GM12891 (cell line): ENCODE results near the gene LRRC8B.

Source experiments
- DNase-seq: peaks from one replicate; pipeline ENCODE4 v3.0.0; 2011; ENCODE audit warnings: low spot score; ENCODE audit not compliant: insufficient read length
- FAIRE-seq: peaks from 2 replicates; lab custom pipeline; 2011; peaks lifted over from hg19 to GRCh38; lab: Jason Lieb, UNC
- PAX5 ChIP-seq: IDR thresholded peaks from 2 replicates; pipeline ENCODE4 v1.6.1; 2011; ENCODE audit warnings: low read length, moderate library complexity, mild to moderate bottlenecking; ENCODE audit not compliant: insufficient read depth, severe bottlenecking
- POLR2A ChIP-seq: IDR thresholded peaks from 2 replicates; pipeline ENCODE4 v1.6.1; 2011; ENCODE audit warnings: low read depth, low read length, control low read depth
- POLR2AphosphoS5 ChIP-seq: IDR thresholded peaks from 2 replicates; pipeline ENCODE4 v1.6.1; 2011; ENCODE audit warnings: low read depth, low read length, control low read depth
- POU2F2 ChIP-seq: IDR thresholded peaks from 2 replicates; pipeline ENCODE4 v1.6.1; 2011; ENCODE audit warnings: low read depth, mild to moderate bottlenecking, control low read depth, low read length, moderate library complexity
- SPI1 ChIP-seq: IDR thresholded peaks from 2 replicates; pipeline ENCODE4 v1.6.1; 2011; ENCODE audit warnings: low read depth, low read length, control low read depth
- TAF1 ChIP-seq: IDR thresholded peaks from 2 replicates; pipeline ENCODE4 v1.6.1; 2011; ENCODE audit warnings: low read depth, low read length, control low read depth

Gene LRRC8B

GRCh38 chr1:89576013-89576412 lies 51.4 kb downstream of the LRRC8B start:
- no peak for FAIRE-seq
- no peak for DNase-seq
- TF ChIP-seq SPI1 = no peak
- no peak for TF ChIP-seq PAX5

- DNase-seq (no peak), FAIRE-seq (no peak)
- TF ChIP-seq POU2F2 (no peak), PAX5 (no peak), TAF1 (no peak), POLR2AphosphoS5 (no peak), POLR2A (no peak), SPI1 (no peak)
Observed at GRCh38 chr1:89578151-89578550, 53.5 kb downstream of the LRRC8B start.

DNA sequence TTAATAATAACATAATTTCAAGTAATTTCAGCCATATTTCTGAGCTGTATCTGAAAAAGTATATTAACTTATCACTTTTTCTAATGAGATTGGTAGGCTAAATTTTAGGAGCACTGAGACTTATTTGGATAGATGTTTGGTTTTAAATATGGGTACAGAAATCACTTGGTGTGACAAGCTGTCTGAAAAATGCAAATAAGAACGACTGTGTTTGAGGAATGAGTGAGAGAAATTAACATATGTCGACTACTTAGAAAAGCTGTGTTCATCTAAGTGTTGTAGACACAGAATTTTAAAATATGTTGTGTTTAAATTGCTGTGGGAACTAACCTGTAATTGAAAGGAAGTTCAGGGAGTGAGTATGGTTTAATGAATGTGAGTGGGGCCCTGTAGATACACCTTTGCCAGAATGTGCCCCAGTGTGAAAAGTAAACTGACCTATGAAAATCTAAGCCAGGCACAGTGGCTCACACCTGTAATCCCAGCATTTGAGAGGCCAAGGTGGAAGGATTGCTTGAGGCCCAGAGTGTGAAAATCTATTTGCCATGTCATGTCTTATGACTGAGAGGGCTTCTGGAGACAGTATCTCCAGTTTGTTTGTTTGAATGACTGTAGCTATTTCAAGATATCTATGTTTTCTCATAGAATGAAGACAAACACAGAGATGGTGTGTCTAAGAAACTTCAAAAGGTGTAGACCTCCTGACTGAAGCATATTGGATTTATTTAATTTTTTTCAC lies 54.5 kb downstream of the LRRC8B start:
- no peak for TF ChIP-seq POLR2A
- TF ChIP-seq POU2F2 = no peak
- no peak for TF ChIP-seq POLR2AphosphoS5
- no peak for TF ChIP-seq PAX5
- TF ChIP-seq TAF1 = no peak
- no peak for TF ChIP-seq SPI1
- peak; percentile 20 for FAIRE-seq

GRCh38 chr1:89580036-89580435 lies 55.4 kb downstream of the LRRC8B start:
- TF ChIP-seq PAX5 (no peak), POU2F2 (no peak), POLR2A (no peak), TAF1 (no peak), SPI1 (no peak), POLR2AphosphoS5 (no peak)
- DNase-seq = no peak
- FAIRE-seq = no peak

More for the DNA sequence above, 54.5 kb downstream of the LRRC8B start:
- no peak for DNase-seq

DNA sequence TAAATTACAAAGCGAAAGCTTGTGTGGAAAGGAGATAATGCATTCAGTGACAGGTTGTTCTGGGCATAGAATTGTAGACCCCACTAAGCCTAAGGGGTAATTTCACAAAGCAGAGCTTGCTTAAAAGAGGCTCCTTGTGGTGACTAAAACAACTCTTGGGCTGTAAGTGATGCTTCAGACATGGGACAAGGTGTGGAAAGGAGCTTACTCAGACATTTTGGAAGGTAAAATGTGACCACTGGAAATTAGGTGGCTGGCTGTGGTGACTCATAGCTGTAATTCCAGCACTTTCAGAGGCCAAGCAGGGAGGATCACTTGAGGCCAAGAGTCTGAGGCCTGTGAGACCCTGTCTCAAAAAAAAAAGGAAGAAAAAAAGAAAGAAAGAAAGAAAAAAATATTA lies 57.2 kb downstream of the LRRC8B start:
- DNase-seq (no peak), FAIRE-seq (no peak)
- no peak for TF ChIP-seq PAX5
- TF ChIP-seq POLR2AphosphoS5 = no peak
- no peak for TF ChIP-seq TAF1
- TF ChIP-seq POU2F2 = no peak
- no peak for TF ChIP-seq POLR2A
- no peak for TF ChIP-seq SPI1

- TF ChIP-seq POLR2A (no peak), POLR2AphosphoS5 (no peak), POU2F2 (no peak), PAX5 (no peak), SPI1 (no peak)
- DNase-seq (no peak), FAIRE-seq (no peak)
Observed at GRCh38 chr1:89582571-89582970, 57.9 kb downstream of the LRRC8B start.

DNA sequence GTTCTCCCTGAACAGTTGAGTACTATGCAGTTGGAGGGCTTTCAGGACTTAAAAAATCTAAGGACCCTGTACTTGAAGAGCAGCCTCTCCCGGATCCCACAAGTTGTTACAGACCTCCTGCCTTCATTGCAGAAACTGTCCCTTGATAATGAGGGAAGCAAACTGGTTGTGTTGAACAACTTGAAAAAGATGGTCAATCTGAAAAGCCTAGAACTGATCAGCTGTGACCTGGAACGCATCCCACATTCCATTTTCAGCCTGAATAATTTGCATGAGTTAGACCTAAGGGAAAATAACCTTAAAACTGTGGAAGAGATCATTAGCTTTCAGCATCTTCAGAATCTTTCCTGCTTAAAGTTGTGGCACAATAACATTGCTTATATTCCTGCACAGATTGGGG lies 59.6 kb downstream of the LRRC8B start:
- no peak for DNase-seq

DNA sequence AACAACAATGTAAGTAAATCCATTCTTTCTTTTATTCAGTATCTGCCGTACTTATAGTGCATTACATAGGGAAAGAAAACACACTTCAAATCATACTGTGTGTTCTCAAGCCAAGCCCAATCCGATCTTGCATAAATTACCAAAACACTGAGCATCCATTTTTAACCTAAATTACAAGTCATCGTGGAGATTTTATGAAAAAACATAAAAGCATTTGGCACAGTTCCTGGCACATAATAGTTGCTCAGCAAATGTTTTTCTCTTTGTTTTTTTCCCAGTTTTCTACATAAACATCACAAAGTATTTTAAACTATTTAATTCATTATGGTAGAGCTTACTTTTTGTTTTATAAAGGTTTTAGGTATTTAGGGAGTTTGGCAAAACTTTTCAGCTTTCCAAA lies 60.2 kb downstream of the LRRC8B start:
- TF ChIP-seq TAF1 = no peak
- FAIRE-seq (no peak), DNase-seq (no peak)

More for the DNA sequence above, 59.6 kb downstream of the LRRC8B start:
- FAIRE-seq = no peak
- TF ChIP-seq POLR2AphosphoS5 (no peak), POU2F2 (no peak), PAX5 (no peak), SPI1 (no peak), TAF1 (no peak), POLR2A (no peak)

DNA sequence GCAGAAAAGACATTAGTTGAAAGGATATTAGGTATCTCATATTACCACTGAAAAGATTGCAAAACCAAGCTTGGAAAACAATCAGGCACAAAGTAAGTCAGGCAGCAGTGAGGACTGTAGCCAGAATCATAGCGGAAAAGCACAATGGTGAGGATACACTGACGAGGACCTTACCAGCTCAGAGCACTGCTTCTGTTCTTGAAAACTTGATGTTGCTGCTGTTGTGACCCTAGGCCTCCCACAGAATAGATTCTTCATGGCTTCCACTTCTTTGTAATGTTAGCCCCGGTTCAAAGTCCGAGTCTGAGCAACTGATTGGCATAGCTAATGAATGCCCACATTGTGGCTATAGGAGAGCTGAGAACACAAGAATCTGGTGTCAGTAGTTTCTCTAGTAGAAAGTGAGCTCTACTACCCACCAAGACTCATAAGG lies 63.1 kb downstream of the LRRC8B start:
- DNase-seq (no peak), FAIRE-seq (no peak)
- TF ChIP-seq SPI1 = no peak
- no peak for TF ChIP-seq POLR2AphosphoS5
- no peak for TF ChIP-seq TAF1
- no peak for TF ChIP-seq PAX5
- TF ChIP-seq POLR2A = no peak
- TF ChIP-seq POU2F2 = no peak

GRCh38 chr1:89588480-89588879 lies 63.9 kb downstream of the LRRC8B start:
- DNase-seq (no peak), FAIRE-seq (no peak)
- no peak for TF ChIP-seq POU2F2
- TF ChIP-seq POLR2AphosphoS5 = no peak
- TF ChIP-seq PAX5 = no peak
- TF ChIP-seq POLR2A = no peak
- TF ChIP-seq TAF1 = no peak
- no peak for TF ChIP-seq SPI1

DNA sequence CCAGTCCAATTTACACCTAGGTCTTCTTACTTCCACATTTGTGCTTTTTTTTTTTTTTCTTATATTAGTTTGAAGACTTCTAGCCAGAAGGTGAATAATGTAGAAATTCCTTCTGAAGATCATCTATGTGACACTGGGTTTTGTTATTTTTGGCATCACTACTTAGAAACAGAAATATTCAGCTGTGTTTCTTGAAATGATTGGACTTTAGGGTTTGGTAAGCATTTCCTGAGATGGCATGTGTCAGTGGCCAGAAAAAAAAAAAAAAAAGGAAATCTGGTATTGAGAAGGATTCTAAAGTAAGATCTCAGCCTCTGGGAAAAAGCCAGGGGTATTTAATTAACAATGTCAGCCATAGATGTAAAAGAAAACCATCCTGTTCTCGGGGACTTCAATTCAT lies 64.9 kb downstream of the LRRC8B start:
- no peak for FAIRE-seq
- DNase-seq = no peak
- TF ChIP-seq SPI1 (no peak), TAF1 (no peak), PAX5 (no peak), POU2F2 (no peak), POLR2AphosphoS5 (no peak), POLR2A (no peak)
